ENCODE data around the gene SCNN1G.
"Not testable (repeated sequence)": the region's sequence is repeated elsewhere in the genome, so short reads cannot be mapped to it uniquely, and the experiment has no call there.

The SCNN1G gene, protein sequence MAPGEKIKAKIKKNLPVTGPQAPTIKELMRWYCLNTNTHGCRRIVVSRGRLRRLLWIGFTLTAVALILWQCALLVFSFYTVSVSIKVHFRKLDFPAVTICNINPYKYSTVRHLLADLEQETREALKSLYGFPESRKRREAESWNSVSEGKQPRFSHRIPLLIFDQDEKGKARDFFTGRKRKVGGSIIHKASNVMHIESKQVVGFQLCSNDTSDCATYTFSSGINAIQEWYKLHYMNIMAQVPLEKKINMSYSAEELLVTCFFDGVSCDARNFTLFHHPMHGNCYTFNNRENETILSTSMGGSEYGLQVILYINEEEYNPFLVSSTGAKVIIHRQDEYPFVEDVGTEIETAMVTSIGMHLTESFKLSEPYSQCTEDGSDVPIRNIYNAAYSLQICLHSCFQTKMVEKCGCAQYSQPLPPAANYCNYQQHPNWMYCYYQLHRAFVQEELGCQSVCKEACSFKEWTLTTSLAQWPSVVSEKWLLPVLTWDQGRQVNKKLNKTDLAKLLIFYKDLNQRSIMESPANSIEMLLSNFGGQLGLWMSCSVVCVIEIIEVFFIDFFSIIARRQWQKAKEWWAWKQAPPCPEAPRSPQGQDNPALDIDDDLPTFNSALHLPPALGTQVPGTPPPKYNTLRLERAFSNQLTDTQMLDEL

DNA sequence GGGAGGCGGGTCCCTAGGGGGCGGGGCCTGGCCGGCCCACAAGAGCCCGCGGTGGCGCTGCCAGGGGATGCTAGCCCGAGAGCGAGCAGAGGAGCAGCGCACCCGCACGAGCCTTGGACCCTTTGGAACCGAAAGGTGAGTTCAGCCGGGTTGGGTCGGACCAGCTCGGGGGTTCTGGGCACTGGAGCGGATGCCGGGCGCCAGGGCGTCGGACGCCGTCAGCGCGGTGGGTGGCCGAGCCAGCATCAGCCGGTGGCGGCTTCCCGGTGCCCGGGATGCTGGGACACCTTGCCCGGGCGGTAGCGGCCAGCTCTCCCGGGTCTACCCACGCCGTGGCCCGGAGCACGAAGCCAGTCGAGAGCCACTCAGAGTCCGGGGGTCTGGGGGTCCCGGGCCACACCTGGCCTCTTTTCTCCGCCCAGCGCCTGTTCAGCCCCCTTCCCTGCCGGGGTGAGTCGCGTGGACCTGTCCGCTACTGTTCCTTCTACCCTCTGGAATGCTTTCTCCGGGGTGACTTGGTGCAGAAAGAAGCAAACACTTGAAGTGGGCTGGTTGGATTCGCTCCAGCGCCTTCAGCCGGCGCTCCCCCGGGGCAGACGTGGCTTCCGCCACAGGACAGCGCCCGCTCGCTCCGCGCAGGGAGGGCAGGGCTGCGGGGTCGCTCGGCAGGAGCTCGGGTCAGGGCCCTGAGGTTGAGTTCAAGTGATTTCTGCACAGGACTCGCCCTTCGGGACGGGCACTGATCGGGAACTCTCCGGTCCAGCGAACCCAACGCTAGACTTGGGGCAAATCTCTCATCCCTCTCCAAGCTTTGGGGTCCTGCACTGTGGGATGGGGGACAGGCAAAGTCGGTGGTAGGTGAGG, at the start of gene SCNN1G:
Gene SCNN1G, plus strand, starts transcription at position 67 of the 864 bp plus-strand sequence. CDS start 3,527 bp downstream, outside the sequence.
- no peak for DNase-seq

DNA sequence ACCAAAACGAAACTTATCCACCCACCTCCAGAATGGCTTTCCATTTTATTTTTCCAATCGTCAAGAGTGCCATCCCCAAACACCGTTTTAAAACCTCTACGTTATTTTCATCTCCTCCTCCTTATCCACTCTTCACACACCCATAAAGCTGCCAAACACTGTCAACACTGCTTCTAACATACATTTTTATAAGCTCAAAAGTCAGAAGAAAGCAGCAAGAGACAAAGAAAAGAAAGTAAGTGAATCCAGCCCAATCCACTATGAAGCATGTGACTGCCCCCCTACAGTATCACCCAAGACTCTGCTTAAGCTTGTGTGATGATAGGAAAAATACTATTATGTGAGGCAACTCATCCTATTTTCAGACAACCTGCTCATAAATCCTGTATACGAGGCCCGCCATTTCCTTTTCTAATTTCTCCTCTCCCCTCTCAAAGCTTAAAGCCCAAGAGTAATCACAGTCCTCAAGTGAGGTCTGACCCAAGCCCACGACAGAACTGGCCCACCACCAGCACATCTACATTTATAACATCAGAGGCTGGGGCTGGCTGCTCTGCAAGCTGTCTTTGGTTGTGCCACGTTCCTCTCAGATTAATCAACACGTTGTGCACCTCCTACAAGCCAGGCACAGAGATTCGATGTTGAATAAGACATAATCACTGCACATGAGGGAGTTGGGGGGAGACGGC, 49.6 kb upstream of the SCNN1G start:
- no peak for DNase-seq

DNA sequence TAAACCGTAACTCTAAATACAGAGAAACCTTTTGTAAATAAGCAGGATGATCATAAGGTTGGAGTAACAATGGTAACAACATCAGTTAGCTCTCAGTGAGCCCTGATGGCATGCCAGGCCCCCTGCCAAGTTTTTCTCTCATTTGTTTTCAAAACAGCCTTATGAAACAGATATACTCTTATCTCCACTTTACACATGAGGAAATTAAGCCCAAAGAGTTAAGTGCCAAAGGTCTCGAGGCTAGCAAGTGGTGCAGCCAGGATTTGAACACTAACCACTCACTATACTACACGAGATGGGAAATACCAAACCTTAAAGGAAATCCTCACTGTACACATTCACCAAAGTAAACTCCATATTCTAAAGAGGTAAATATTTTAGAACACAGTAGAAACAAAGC, 48.3 kb upstream of the SCNN1G start:
- no peak for DNase-seq

DNA sequence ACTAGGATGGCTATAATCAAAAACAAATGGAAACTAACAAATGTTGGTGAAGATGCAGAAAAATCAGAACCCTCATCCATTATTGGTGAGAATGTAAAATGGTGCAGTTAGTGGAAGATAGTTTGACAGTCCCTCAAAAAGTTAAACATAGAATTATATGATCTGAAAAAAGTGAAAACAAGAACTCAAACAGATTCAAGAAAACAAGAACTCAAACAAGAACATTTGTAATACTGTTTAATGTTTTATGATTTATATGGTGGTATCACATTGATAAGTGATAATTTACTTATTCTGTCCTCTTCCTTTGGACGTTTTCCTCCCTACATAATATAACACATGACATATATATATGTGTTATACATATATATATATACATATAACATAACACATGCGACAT, 45.3 kb upstream of the SCNN1G start:
- no peak for DNase-seq

DNA sequence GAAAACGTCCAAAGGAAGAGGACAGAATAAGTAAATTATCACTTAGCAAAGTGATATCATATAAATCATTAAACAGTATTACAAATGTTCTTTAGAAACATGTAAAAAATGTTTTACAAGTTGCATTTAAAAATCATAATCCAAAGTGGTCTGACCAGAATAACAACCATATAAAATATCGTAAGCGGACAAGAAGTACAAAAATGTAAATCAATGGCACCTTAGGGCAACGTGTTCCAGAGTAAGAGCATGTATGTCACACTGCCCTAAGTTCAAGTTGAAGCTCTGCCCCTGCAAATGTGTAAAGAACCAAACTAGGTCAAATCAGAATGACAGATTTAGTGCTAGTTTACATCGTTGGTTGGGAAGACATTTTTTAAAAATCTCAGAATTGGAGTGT, 44.7 kb upstream of the SCNN1G start:
- no peak for DNase-seq

DNA sequence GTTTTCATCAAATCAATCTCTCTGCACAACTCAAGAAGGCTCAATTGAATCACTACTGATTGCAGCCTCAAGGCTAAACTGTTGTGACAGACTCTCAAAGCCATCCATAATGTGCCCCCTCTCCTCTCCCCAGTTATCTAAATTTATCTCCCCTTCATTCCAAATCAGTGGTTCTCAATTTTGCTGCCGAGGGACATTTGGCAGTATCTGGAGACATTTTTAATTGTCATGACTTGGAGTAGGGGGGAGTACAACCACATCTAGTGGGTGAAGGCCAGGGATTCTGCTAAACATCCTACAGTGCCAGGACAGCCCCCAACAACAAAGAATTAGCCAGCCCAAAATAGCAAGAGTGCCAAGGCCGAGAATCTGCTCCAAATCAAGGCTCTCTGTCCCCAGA, 42.4 kb upstream of the SCNN1G start:
- DNase-seq = no peak

DNA sequence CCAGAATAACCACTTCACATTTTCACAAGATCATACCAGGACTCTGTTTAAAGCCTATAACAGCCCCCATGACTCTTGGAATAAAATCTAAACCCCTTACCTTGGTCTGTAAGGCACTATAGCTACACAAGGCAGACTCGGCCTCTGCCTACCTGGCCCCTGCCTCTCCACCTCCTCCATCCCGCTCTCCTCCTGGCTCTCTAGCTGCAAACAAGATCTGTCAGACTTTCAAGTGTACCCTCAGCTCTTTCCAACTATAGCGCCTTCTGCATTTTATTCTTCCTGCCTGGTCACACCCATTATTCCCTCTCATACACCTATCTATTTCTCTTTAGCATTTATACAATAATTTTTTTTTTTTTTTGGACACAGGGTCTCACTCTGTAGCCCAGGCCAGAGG, 41.5 kb upstream of the SCNN1G start:
- no peak for DNase-seq

DNA sequence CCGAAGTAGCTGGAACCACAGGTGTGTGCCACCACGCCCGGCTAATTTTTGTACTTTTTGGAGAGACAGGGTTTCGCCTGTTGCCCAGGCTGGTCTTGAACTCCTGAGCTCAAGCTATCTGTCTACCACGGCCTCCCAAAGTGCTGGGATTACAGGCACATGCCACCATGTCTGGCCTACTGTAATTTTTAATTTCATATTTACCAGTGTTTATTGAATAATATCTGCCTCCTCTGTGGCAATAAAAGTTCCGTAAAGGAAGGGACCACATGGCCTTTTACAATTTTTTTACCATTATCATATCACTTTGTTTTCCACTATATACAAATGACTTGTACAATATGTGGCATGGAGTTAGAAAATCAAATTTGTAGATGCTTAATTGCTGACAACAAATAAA, 41.0 kb upstream of the SCNN1G start:
- no peak for DNase-seq

DNA sequence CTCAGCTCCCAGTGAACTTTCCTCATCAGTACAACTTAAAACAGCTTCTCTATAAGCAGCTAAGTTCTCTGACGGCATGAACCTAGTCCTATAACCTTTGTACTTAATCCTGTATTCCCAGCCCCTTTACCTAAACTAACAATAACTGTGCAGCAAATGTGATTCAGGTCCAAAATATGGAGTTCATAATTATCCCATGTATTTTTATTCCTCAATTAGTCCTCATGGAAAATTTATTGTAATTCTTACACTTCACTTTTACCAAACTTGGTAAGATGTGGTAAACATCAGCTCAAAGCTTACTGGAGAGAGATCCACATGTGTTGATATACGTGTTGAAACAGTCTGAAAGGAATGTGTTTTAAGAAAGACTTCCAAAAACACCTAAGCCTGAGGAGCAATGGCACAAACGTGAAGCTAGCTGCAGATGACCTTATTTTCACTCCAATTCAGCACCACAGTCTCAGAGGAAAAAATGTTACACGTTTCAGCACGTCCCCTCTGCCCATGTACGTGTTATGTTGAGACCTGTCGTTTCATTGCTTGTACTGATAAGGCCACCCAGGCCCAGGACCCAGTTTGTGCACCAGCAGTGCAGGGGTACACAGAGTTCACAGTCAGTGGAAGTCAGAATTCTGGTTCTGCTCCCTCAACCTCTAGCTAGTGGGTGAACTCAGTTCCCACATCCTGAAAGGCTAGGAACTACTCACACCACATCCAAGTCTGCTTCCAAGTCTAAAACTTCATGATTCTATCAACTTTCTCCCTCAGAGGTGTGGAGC, 40.4 kb upstream of the SCNN1G start:
- no peak for DNase-seq

DNA sequence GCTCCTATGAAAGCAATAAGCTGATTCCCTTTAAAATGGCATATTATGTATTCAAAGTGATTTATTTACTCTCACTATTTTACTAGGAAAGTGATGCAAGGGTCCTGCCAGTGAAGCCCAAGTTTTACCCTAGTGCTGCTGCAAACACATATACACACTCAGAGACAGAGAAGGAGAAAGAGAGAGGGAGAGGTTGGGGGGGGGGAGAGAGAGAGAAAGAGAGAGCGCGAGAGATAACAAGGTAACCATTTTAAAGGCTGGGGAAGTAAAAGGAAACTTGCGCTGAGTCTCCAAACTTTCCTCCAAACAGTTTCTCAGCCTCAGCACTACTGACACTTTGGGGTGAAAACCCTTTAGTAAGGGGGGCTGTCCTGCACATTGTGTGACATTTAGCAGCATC, 39.2 kb upstream of the SCNN1G start:
- DNase-seq = no peak

DNA sequence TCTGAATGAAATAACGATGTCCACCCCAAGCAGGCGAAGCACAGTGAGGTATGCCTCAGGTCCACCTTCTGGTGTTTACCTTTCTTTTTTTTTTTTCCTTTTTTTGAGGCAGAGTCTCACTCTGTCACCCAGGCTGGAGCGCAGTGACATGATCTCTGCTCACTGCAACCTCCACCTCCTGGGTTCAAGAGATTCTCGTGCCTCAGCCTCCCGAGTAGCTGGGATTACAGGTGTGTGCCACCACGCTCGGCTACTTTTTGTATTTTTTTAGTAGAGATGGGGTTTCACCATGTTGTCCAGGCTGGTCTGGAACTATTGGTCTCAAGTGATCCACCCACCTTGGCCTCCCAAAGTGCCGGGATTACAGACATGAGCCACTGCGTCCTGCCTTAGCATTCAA, 38.2 kb upstream of the SCNN1G start:
- DNase-seq = not testable (repeated sequence)

DNA sequence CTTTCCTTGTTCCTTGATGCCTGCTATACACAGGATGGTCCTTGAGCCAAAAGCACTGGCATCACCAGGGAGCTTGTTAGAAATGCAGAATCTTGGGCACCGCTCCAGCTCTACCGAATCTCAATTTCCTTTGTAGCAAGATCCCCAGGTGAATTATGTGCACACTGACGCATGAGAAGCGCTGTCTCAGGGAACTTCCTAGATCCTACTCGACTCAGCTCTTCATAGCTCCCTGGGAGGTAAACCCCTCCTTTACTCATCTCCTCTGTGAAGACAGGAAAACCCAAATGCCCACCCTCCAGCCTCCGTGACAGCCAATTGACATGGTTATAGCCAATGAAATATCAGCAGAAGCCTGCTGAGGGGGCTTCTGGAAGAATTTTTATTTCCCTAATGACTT, 37.4 kb upstream of the SCNN1G start:
- DNase-seq = no peak

DNA sequence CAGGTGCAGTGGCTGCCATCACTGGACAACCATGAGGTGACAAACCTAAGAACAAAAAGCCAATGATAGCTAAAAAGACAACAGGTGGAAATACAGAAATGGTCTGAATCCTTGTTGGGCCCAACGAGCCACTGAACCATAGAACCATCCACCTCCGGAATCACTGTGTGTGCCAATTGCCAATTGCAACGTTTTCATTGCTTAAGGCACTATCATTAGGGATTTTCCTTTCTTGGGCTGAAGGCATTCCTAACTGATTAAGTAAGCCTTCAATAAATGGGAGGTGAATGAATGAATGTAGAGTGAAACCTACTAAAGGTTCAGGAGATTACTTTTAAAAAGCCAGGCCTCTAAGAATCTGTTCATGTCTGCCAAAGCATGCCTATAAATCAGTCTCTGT, 36.9 kb upstream of the SCNN1G start:
- DNase-seq = no peak

DNA sequence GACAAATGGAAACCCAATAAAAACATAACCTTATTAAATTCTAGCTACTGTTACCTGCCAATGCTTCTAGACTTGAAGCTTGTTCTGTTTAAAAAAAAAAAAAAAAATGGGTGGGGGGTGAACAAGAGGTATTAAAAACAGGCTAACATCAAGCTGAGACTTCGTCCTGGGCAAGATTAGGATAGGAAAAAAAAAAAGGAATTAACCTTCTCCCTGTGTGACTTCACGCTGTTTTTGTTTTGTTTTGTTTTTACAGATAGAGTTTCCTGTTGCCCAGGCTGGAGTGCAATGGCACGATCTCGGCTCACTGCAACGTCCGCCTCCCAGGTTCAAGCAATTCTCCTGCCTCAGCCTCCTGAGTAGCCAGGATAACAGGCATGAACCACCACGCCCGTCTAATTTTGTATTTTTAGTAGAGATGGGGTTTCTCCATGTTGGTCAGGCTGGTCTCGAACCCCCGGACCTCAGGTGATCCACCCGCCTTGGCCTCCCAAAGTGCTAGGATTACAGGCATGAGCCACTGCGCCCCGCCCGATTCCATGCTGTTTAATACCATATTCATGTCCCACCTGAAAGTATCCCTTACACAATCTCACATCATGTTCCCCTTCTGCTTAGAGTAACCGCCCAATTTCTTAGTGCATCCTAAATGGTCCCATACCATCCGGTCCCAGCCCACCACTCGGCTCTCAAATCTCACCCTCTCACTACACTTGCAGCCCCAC, 35.5 kb upstream of the SCNN1G start:
- DNase-seq = no peak

DNA sequence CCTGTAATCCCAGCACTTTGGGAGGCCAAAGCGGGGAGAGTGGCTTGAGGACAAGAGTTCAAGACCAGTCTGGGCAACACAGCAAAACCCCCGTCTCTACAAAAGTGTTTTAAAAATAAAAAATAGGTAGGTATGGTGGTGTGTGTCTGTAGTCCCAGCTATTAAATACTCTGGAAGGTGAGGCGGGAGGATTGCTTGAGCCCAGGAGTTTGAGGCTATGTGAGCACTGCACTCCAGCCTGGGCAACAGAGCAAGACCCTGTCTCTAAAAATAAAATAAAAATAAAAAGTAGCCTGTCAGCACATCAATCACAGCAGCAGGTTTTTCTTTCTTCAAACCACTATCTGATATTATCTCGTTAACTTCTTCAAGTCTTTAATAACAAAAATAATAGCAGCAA, 34.9 kb upstream of the SCNN1G start:
- no peak for DNase-seq

DNA sequence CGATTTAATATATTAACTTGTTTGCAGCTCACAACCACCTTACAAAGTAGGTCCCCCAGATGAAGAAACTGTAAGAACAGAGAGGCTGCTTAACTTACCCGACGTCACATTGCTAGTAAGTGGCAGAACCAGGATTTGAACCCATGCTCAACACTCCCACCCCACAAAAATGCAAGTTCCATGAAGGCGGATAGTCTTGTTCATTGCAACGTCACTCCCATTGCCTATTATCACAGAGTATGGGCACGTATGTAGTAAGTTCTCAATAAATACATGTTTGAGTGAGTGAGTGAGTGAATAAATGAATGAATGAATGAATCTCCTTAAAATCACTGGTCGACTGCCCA, 34.4 kb upstream of the SCNN1G start:
- DNase-seq = no peak

DNA sequence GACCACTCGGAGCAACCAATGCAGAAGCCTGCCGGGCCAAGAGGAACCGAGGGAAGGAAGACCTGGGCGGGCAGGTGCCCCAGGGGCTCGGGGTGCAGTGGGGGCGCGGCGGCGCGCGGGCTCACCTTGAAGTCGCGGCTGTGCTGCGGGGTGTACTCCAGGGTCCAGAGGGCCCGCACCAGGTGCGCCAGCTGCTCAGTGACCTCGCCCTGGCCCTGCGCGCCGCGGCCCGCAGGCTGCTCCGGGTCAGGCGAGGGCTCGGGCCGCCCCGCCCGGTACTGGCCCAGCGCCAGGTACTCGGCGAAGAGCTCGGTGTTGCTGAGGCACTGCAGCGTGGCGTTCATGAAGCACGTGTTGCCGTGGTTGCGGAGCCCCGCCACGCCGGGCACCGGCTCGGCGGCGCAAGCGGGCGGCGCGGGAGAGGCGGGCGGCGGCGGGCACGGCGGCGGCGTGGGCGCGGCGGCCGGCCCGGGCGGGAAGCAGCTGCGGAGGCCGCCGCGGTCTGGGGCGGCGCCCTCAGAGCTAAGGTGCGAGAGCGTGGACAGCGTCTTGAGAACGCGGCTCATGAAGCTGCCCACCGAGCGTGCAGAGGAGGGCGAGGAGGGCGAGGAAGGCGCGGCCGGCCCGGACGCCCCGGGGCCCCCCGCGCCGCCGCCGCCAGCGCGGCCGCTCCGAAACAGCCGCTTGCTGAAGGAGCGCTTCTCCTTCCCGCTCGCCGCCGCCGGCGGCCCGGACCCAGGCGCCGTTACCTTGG, 33.9 kb upstream of the SCNN1G start:
- peak in 1 of 2 experiments; percentile 18 for DNase-seq

DNA sequence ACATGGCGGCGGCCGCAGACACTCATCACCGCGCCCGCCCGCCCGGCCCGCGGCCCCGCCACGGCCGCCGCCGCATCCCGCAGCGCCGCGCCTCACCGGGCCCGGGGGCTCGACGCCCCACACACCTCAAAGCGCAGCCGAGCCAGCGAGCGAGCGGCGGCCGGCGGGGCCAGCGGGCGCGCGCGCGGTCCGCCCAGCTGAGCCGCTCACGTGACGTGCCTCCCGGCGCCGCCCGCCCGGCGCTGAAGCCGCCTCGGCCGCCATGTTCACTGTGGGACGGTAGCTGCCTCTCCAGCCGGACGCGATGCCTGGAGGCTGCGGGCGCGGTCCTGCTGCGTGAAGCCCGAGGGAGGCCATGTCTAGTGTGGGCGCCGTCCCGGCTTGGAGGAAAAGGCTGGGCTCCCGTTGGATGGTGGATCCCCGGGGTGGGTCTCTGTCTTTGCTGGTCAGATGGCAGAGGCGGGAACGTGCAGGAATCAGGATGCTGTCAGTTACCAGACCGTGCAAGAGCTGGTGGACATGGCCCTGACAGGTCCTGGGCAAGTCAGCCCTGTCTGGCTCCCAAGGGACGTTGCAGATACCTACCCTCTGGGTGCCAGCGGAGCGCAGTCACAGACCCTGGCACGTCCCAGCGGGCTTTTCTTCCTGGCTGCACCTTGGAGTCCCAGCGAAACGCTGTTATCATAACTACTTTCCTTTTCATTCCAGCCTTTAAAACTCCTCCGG, 33.1 kb upstream of the SCNN1G start, which contains the start of gene USP31:
Gene USP31, minus strand, starts transcription at position 186 of the 726 bp plus-strand sequence. Its CDS starts 182 bp downstream, at position 4.
- peak; percentile 75 to 86 for DNase-seq

DNA sequence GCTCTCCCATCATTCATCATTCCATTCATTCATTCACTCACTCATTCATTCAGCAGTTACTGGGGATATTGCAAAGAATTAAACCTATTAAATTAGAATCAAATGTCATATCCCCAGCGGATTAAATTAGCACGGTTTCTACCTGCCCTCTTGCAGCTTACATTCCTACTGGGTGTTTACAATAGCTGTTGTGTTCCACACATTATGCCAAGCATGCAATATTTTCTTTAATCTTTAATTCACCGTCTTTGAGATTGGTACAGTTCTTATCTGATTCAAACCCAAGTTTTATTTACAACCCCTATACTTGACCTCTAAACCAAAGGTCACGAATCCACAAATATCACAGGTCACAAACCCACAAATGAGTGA, 32.6 kb upstream of the SCNN1G start:
- DNase-seq = no peak

Measured in SHP77 (cell line).